Cardiac muscle cell (in vitro differentiated cells and primary cell): ENCODE data around the gene RHBDD1. TPM values are rescaled to one million over a fixed set of nuclear protein-coding genes. Genes with fewer than 3 reads are reported as not detected.

Experiments used
- DNase-seq, 2 donors: peaks; one replicate each; pipeline versions ENCODE4 v3.0.0 to v3.0.0-alpha.2; 2010 to 2017; ENCODE audit warnings: low read depth in 1 of 2, low spot score in 1 of 2
- H3K27ac ChIP-seq: fragments of 200-600 bp; sonication (generic); 2 replicates; pipeline ENCODE4 v1.5.1; 2016
- H3K27me3 ChIP-seq: fragments of 200-600 bp; sonication (generic); 2 replicates; pipeline ENCODE4 v1.6.0; 2016; ENCODE audit warnings: control low read depth
- H3K36me3 ChIP-seq: fragments of 200-600 bp; sonication (generic); 2 replicates; pipeline ENCODE4 v1.5.1; 2016; ENCODE audit warnings: control low read depth
- H3K4me1 ChIP-seq: fragments of 200-600 bp; sonication (generic); 2 replicates; pipeline ENCODE4 v1.8.1; 2017; ENCODE audit warnings: low read depth, mild to moderate bottlenecking, mixed run types
- H3K4me3 ChIP-seq: fragments of 200-600 bp; sonication (generic); 2 replicates; pipeline ENCODE4 v1.5.1; 2016; ENCODE audit warnings: mild to moderate bottlenecking
- H3K9me3 ChIP-seq: fragments of 200-600 bp; sonication (generic); 2 replicates; pipeline ENCODE4 v1.5.1; 2017; ENCODE audit warnings: low read depth, mild to moderate bottlenecking, control low read depth
- polyA plus RNA-seq: library from polyadenylated mRNA; unstranded; fragments of >200 nt; fragmentation: Nextera tagmentation; extraction: Ambion mirVana; gene quantifications from 2 replicates; pipeline ENCODE4 v1.2.1, GENCODE V29; 2016
- total RNA-seq: library from RNA; depleted of rRNA; stranded (reverse); fragments of >200 nt; gene quantifications from 2 replicates; pipeline ENCODE4 v1.2.3, GENCODE V29; 2016
- TF ChIP-seq, protein P1 (sequence below): IDR thresholded peaks from 2 replicates; pipeline ENCODE4 v1.5.1; 2012; ENCODE audit warnings: low read depth, mild to moderate bottlenecking, low read length

Gene RHBDD1
- total and polyA plus RNA-seq, 2 experiments from 2014 or later = 6.3 to 12.9 TPM

DNA sequence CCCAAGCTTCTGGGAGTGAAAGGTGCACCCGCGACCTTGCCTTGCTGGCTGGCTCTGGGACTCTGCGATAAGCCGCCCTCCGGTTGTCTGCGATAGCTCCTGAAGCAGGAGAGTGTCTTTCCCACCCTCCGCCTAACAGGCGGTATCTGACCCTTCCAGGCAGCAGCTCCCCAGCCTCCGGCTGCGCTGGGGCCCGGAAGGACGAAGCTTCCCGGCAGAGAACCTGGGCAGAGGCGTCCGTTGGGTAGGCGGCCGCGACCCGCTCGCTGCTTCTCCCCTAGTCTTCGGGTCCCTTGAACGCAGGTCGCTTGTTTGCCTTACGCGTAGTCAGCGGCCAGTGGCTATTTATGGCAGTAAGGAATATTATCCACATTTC is 446 bp upstream of the RHBDD1 start:
- TF ChIP-seq, protein P1, sequence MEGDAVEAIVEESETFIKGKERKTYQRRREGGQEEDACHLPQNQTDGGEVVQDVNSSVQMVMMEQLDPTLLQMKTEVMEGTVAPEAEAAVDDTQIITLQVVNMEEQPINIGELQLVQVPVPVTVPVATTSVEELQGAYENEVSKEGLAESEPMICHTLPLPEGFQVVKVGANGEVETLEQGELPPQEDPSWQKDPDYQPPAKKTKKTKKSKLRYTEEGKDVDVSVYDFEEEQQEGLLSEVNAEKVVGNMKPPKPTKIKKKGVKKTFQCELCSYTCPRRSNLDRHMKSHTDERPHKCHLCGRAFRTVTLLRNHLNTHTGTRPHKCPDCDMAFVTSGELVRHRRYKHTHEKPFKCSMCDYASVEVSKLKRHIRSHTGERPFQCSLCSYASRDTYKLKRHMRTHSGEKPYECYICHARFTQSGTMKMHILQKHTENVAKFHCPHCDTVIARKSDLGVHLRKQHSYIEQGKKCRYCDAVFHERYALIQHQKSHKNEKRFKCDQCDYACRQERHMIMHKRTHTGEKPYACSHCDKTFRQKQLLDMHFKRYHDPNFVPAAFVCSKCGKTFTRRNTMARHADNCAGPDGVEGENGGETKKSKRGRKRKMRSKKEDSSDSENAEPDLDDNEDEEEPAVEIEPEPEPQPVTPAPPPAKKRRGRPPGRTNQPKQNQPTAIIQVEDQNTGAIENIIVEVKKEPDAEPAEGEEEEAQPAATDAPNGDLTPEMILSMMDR = no peak

DNA sequence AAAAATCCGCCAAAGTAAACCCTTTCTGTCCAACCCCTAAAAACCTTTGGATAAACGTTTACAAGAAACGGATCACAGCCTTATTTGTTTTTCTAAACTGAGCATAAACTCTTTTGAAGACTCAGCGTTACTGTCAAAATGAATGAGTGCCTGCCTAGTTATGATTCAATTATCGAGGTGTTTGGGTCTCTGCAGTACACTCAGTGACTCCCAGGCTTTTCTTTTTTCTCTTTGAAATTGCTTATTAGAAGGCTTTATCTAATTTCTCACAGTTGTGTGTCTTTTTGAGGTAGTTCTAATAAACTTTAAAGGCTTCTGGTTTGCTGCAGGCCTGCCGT is 663 bp downstream of the RHBDD1 start:
- TF ChIP-seq, protein P1 = no peak
- peak in 1 of 2 donors; percentile 5 for DNase-seq
- Histone ChIP-seq H3K27ac (peak overlapping the region; percentile 94), H3K4me1 (peaks cover 5% of the 10 kb centered on the region), H3K9me3 (no peaks in the 10 kb centered on the region), H3K4me3 (peak overlapping the region; percentile 71), H3K36me3 (no peaks in the 10 kb centered on the region), H3K27me3 (no peaks in the 10 kb centered on the region)

More for the DNA sequence above, 446 bp upstream of the RHBDD1 start:
- Histone ChIP-seq H3K27me3 (no peaks in the 10 kb centered on the region), H3K27ac (peak overlapping the region; percentile 94), H3K4me1 (peaks cover 5% of the 10 kb centered on the region), H3K9me3 (no peaks in the 10 kb centered on the region), H3K4me3 (peak overlapping the region; percentile 71), H3K36me3 (no peaks in the 10 kb centered on the region)
- DNase-seq = no peak

DNA sequence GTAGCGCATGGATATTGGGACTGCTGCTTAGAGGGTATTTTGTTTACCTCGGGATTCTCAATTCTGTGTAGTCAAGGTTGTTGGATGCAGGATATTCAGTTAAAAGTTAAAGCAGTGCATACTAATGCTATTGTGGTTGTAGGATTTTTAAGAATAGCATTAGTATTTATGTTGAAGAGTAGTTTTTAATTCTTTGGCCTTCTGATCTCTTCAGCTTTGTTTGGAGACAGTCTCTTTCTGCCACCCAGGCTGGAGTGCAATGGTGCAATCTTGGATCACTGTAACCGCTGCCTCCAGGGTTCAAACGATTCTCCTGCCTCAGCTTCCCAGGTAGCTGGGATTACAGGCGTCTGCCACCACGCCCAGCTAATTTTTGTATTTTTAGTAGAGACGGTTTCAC is 1.5 kb downstream of the RHBDD1 start:
- Histone ChIP-seq H3K27ac (peak overlapping the region; percentile 94), H3K9me3 (no peaks in the 10 kb centered on the region), H3K36me3 (no peaks in the 10 kb centered on the region), H3K27me3 (no peaks in the 10 kb centered on the region), H3K4me1 (peaks cover 5% of the 10 kb centered on the region), H3K4me3 (no peak overlapping the region)
- TF ChIP-seq, protein P1 = no peak
- no peak for DNase-seq

DNA sequence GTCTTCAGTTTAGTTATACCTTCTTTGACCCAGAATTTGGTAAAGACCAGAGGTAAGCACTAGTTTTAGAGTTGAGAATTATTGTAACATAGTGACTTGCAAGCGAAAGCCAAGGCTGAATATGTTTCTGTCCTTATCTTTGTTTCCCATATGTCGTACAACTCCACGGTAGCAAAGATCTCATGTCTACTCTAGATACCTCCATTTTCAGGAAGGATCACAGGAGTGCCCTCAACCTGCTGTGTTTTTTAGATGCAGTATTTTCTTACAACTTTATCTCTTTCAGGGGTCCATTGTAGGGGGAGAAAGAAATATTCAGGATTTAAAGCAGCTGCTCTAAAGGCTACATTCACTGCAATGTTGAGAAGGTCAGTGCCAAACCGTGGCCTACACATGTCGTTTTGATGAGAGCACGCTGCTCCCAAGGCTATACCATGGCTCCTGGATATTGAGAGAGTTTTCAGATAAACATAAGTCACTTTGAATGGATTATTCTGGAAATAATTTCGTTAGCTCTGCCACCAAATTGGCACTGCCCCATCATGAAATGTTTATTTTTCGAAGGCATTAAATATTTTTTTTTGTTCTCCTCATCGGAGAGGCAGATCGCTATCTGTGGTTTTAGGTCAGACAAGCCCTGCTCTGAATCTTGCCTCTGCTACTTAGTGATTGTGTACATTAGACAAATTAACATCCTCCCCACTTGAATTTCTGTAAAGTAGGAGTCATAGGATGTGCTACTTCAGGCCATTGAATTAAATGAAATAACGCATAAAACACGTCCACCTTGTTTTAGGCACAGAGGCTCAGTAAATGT is 2.1 kb downstream of the RHBDD1 start:
- TF ChIP-seq, protein P1 = no peak
- Histone ChIP-seq H3K36me3 (no peaks in the 10 kb centered on the region), H3K4me3 (no peak overlapping the region), H3K27me3 (no peaks in the 10 kb centered on the region), H3K9me3 (no peaks in the 10 kb centered on the region), H3K27ac (no peak overlapping the region), H3K4me1 (peaks cover 5% of the 10 kb centered on the region)
- DNase-seq = no peak

DNA sequence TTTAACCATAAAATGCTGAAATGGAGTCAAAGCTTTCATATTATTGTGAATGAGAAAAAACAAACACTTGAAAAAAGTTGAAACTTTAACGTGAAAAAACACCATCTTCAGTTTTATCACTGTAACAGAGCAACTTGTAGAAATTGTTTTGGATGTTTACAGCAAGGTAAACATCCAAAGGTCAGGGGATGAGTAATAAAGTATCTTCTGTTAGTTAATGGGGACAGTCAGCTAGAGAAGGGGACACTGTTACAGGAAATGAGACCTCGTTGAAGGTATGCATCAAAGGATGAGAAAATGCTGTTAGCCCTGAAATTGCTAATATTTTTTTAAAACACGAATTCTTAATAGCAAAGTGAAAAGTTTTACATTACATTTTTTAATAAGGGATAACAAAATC is 2.9 kb downstream of the RHBDD1 start:
- no peaks in the 10 kb centered on the region for H3K27me3 ChIP-seq
- TF ChIP-seq, protein P1 = no peak
- H3K9me3 ChIP-seq = no peaks in the 10 kb centered on the region
- peaks cover 5% of the 10 kb centered on the region for H3K4me1 ChIP-seq
- no peak overlapping the region for H3K4me3 ChIP-seq
- no peak overlapping the region for H3K27ac ChIP-seq
- DNase-seq = no peak
- H3K36me3 ChIP-seq = no peaks in the 10 kb centered on the region
